Stimulated activated CD8-positive, alpha-beta memory T cell treated with anti-CD3 and anti-CD28 coated beads, Interleukin-7, amount 100 ng/mL, for 24 hours (primary cell): ENCODE data around the gene CD180.
"Not testable (repeated sequence)": the region's sequence is repeated elsewhere in the genome, so short reads cannot be mapped to it uniquely, and the experiment has no call there.

ENCODE experiments used
- DNase-seq: peaks from one replicate; pipeline ENCODE4 v3.0.0-alpha.2; 2020; ENCODE audit warnings: low read depth

CD180 gene

GRCh38 chr5:67188274-67189078 is 8.1 kb downstream of the CD180 start:
- DNase-seq = no peak

GRCh38 chr5:67187006-67187715 is 9.4 kb downstream of the CD180 start:
- DNase-seq = no peak

GRCh38 chr5:67183859-67184258 is 12.7 kb downstream of the CD180 start:
- no peak for DNase-seq

GRCh38 chr5:67182301-67182790 is 14.3 kb downstream of the CD180 start:
- no peak for DNase-seq

GRCh38 chr5:67181648-67182221 is 14.9 kb downstream of the CD180 start:
- DNase-seq = no peak

- DNase-seq = no peak
Observed at GRCh38 chr5:67179697-67180361, 16.8 kb downstream of the CD180 start.

- DNase-seq = no peak
Observed at GRCh38 chr5:67178966-67179365, 17.6 kb downstream of the CD180 start.

- DNase-seq = no peak
Observed at GRCh38 chr5:67178085-67178484, 18.5 kb downstream of the CD180 start.

- DNase-seq = no peak
Observed at GRCh38 chr5:67176936-67177335, 19.7 kb downstream of the CD180 start.

GRCh38 chr5:67173959-67174358 is 22.6 kb downstream of the CD180 start:
- no peak for DNase-seq

- not testable (repeated sequence) for DNase-seq
Observed at GRCh38 chr5:67173351-67173750, 23.2 kb downstream of the CD180 start.

GRCh38 chr5:67170767-67171166 is 25.8 kb downstream of the CD180 start:
- DNase-seq = no peak

GRCh38 chr5:67168069-67168468 is 28.5 kb downstream of the CD180 start:
- no peak for DNase-seq

- peak; percentile 47 for DNase-seq
Observed at GRCh38 chr5:67166460-67167285, 29.9 kb downstream of the CD180 start.

GRCh38 chr5:67165526-67166459 is 30.8 kb downstream of the CD180 start:
- peak; percentile 53 for DNase-seq

GRCh38 chr5:67164856-67165525 is 31.6 kb downstream of the CD180 start:
- no peak for DNase-seq

- DNase-seq = no peak
Observed at GRCh38 chr5:67163863-67164595, 32.6 kb downstream of the CD180 start.

GRCh38 chr5:67163231-67163756 is 33.3 kb downstream of the CD180 start:
- no peak for DNase-seq

- DNase-seq = no peak
Observed at GRCh38 chr5:67161767-67162166, 34.8 kb downstream of the CD180 start.
